CD14-positive monocyte (primary cell): ENCODE results near the gene ITGB1BP1. TPM values are rescaled to one million over a fixed set of nuclear protein-coding genes. Genes with fewer than 3 reads are reported as not detected.

Experiments used
- DNase-seq, 3 donors: peaks; one replicate each; pipeline ENCODE4 v3.0.0-alpha.2; 2011 to 2022
- H2AFZ ChIP-seq: 2 replicates; pipeline ENCODE4 v1.6.0; 2012; ENCODE audit warnings: mild to moderate bottlenecking, low read depth, low read length, inconsistent platforms; ENCODE audit not compliant: insufficient read depth, poor library complexity, severe bottlenecking
- H3K27ac ChIP-seq, 2 donors: 1 replicate in 1 of 2; 2 replicates in 1 of 2; pipeline ENCODE4 v1.5.1; 2012 to 2013; ENCODE audit warnings: low read length in 2 of 2, control low read depth in 1 of 2, inconsistent platforms in 1 of 2, low read depth in 1 of 2, mild to moderate bottlenecking in 1 of 2
- H3K27me3 ChIP-seq, 2 donors: one replicate each; pipeline versions ENCODE4 v1.6.0 to v1.6.1; 2011 to 2013; ENCODE audit warnings: low read length in 2 of 2; ENCODE audit not compliant: control insufficient read depth in 2 of 2, insufficient read depth in 2 of 2
- H3K36me3 ChIP-seq, 2 donors: replicated peaks in 1 of 2; 1 replicate in 1 of 2; 2 replicates in 1 of 2; pipeline versions ENCODE4 v1.5.1 to v1.6.1; 2012 to 2013; ENCODE audit warnings: low read length in 2 of 2, control low read depth in 1 of 2, inconsistent platforms in 1 of 2, mild to moderate bottlenecking in 1 of 2; ENCODE audit not compliant: insufficient read depth in 2 of 2, control insufficient read depth in 1 of 2
- H3K4me1 ChIP-seq, 2 donors: 1 replicate in 1 of 2; 2 replicates in 1 of 2; pipeline versions ENCODE4 v1.5.1 to v1.6.1; 2012 to 2013; ENCODE audit warnings: low read length in 2 of 2, control low read depth in 1 of 2, inconsistent platforms in 1 of 2, mild to moderate bottlenecking in 1 of 2, moderate library complexity in 1 of 2; ENCODE audit not compliant: insufficient read depth in 2 of 2, control insufficient read depth in 1 of 2
- H3K4me2 ChIP-seq: replicated peaks from 2 replicates; pipeline ENCODE3; 2012; ENCODE audit warnings: low read length, moderate library complexity, mild to moderate bottlenecking; ENCODE audit not compliant: poor library complexity, severe bottlenecking; ENCODE audit errors: extremely low read depth
- H3K4me3 ChIP-seq, 3 experiments: fragments of 200-600 bp in 1 of 3; sonication (generic) in 1 of 3; replicated peaks in 1 of 3; 1 replicate in 2 of 3; 2 replicates in 1 of 3; pipeline ENCODE4 v1.5.1; 2011 to 2013; ENCODE audit warnings: low read length in 3 of 3, mild to moderate bottlenecking in 3 of 3, control low read depth in 2 of 3, low read depth in 2 of 3, inconsistent platforms in 1 of 3, moderate library complexity in 1 of 3
- H3K79me2 ChIP-seq: 2 replicates; pipeline ENCODE4 v1.6.0; 2012; ENCODE audit warnings: mild to moderate bottlenecking, control low read depth, inconsistent platforms, low read length, moderate library complexity; ENCODE audit not compliant: insufficient read depth
- H3K9ac ChIP-seq: 2 replicates; pipeline ENCODE4 v1.6.0; 2017; ENCODE audit warnings: low read length, mild to moderate bottlenecking; ENCODE audit not compliant: insufficient read depth, poor library complexity, severe bottlenecking
- H3K9me3 ChIP-seq, 2 donors: replicated peaks in 1 of 2; 1 replicate in 1 of 2; 2 replicates in 1 of 2; pipeline versions ENCODE4 v1.5.1 to v1.6.1; 2012 to 2013; ENCODE audit warnings: low read length in 2 of 2, control low read depth in 1 of 2; ENCODE audit not compliant: control insufficient read depth in 1 of 2, insufficient read depth in 1 of 2
- H4K20me1 ChIP-seq: 2 replicates; pipeline ENCODE4 v1.6.0; 2012; ENCODE audit warnings: mild to moderate bottlenecking, low read length, control low read depth, moderate library complexity; ENCODE audit not compliant: insufficient read depth
- H3K27ac Mint-ChIP-seq, 7 donors: one replicate each; pipeline ENCODE4 v1.8.0; 2020; ENCODE audit warnings: mild to moderate bottlenecking in 7 of 7, mixed read lengths in 7 of 7, moderate library complexity in 6 of 7, inconsistent platforms in 2 of 7
- H3K27me3 Mint-ChIP-seq, 3 donors: one replicate each; pipeline ENCODE4 v1.8.0; 2021 to 2022; ENCODE audit warnings: low read depth in 3 of 3, mild to moderate bottlenecking in 3 of 3, mixed read lengths in 3 of 3, moderate library complexity in 3 of 3, inconsistent platforms in 1 of 3
- H3K36me3 Mint-ChIP-seq, 2 donors: one replicate each; pipeline ENCODE4 v1.8.0; 2020; ENCODE audit warnings: mixed read lengths in 2 of 2, inconsistent platforms in 1 of 2, mild to moderate bottlenecking in 1 of 2
- H3K4me1 Mint-ChIP-seq: one replicate; pipeline ENCODE4 v1.8.0; 2020; ENCODE audit warnings: mild to moderate bottlenecking, mixed read lengths
- H3K4me3 Mint-ChIP-seq, 2 donors: one replicate each; pipeline ENCODE4 v1.8.0; 2020; ENCODE audit warnings: mild to moderate bottlenecking in 2 of 2, mixed read lengths in 2 of 2, moderate library complexity in 1 of 2
- H3K9me3 Mint-ChIP-seq, 7 donors: one replicate each; pipeline ENCODE4 v1.8.0; 2020 to 2022; ENCODE audit warnings: mixed read lengths in 7 of 7, mild to moderate bottlenecking in 6 of 7, moderate library complexity in 6 of 7, inconsistent platforms in 2 of 7
- WGBS: methylation state at CpG from one replicate; pipeline ENCODE4 v1.1.5; 2013; ENCODE audit warnings: missing lambda C conversion rate; ENCODE audit not compliant: insufficient coverage; 5-methylcytosine and 5-hydroxymethylcytosine counted together
- intact Hi-C, 2 donors: fragments of 100-400 bp; cut with micrococcal nuclease; formaldehyde crosslinking; loops; one replicate each; pipeline versions ENCODE4 v1.15.0 to v1.15.1; 2023
- polyA plus RNA-seq, 3 donors: library from polyadenylated mRNA; depleted of rRNA in 1 of 3; unstranded in 2 of 3; stranded (reverse) in 1 of 3; fragments of 300-500 nt in 2 of 3; fragments of >200 nt in 1 of 3; fragmentation: Illumina TruSeq in 2 of 3; gene quantifications; 1 replicate in 2 of 3; 2 replicates in 1 of 3; pipeline ENCODE4 v1.2.3, GENCODE V29; 2012 to 2021
- TF ChIP-seq, protein P1 (sequence below): fragments of 200-600 bp; IDR thresholded peaks from one replicate; pipeline ENCODE4 v1.8.0; 2022; ENCODE audit warnings: antibody characterized with exemption, mild to moderate bottlenecking

The ITGB1BP1 gene
- polyA plus RNA-seq, 3 donors, result 38.5 to 125 (median 116) TPM

- no peaks in the 10 kb centered on the region for H3K36me3 Mint-ChIP-seq
- Histone ChIP-seq H3K27ac (no peak overlapping the region), H3K4me2 (no peak overlapping the region), H3K36me3 (no peaks in the 10 kb centered on the region), H4K20me1 (no peaks in the 10 kb centered on the region), H3K27me3 (no peaks in the 10 kb centered on the region), H3K79me2 (no peaks in the 10 kb centered on the region), H2AFZ (no peak overlapping the region), H3K4me3 (no peak overlapping the region), H3K4me1 (no peaks in the 10 kb centered on the region), H3K9ac (no peak overlapping the region), H3K9me3 (no peaks in the 10 kb centered on the region)
- no peak overlapping the region for H3K4me3 Mint-ChIP-seq
- peak overlapping the region in 1 of 7 donors; percentile 13 for H3K27ac Mint-ChIP-seq
- H3K4me1 Mint-ChIP-seq, result no peaks in the 10 kb centered on the region
- WGBS, result 96% methylated on average over 17 of the region's 18 CpGs
- no peaks in the 10 kb centered on the region for H3K9me3 Mint-ChIP-seq
- no peak for DNase-seq
- H3K27me3 Mint-ChIP-seq, result peaks cover 0 to 3% (median 1%) of the 10 kb centered on the region in 3 donors
- intact Hi-C loops, result no loop called here
- TF ChIP-seq, protein P1, sequence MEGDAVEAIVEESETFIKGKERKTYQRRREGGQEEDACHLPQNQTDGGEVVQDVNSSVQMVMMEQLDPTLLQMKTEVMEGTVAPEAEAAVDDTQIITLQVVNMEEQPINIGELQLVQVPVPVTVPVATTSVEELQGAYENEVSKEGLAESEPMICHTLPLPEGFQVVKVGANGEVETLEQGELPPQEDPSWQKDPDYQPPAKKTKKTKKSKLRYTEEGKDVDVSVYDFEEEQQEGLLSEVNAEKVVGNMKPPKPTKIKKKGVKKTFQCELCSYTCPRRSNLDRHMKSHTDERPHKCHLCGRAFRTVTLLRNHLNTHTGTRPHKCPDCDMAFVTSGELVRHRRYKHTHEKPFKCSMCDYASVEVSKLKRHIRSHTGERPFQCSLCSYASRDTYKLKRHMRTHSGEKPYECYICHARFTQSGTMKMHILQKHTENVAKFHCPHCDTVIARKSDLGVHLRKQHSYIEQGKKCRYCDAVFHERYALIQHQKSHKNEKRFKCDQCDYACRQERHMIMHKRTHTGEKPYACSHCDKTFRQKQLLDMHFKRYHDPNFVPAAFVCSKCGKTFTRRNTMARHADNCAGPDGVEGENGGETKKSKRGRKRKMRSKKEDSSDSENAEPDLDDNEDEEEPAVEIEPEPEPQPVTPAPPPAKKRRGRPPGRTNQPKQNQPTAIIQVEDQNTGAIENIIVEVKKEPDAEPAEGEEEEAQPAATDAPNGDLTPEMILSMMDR, result no peak
These were observed 49.1 kb downstream of the ITGB1BP1 start for GRCh38 chr2:9374071-9374730.

- Histone ChIP-seq H3K4me2 (no peak overlapping the region), H2AFZ (no peak overlapping the region), H3K9me3 (no peaks in the 10 kb centered on the region), H3K79me2 (no peaks in the 10 kb centered on the region), H3K36me3 (no peaks in the 10 kb centered on the region), H3K27me3 (no peaks in the 10 kb centered on the region), H3K4me3 (no peak overlapping the region), H3K27ac (no peak overlapping the region), H4K20me1 (no peaks in the 10 kb centered on the region), H3K9ac (no peak overlapping the region), H3K4me1 (no peaks in the 10 kb centered on the region)
- TF ChIP-seq, protein P1, result no peak
- H3K9me3 Mint-ChIP-seq, result no peaks in the 10 kb centered on the region
- WGBS, result 98% methylated on average over 6 of the region's 6 CpGs
- intact Hi-C loops, result no loop called here
- peaks cover 0 to 3% (median 1%) of the 10 kb centered on the region in 3 donors for H3K27me3 Mint-ChIP-seq
- no peaks in the 10 kb centered on the region for H3K36me3 Mint-ChIP-seq
- no peak overlapping the region for H3K4me3 Mint-ChIP-seq
- DNase-seq, result no peak
- no peaks in the 10 kb centered on the region for H3K4me1 Mint-ChIP-seq
- H3K27ac Mint-ChIP-seq, result no peak overlapping the region
These were observed 49.9 kb downstream of the ITGB1BP1 start for GRCh38 chr2:9373476-9373875.
